NCI-H460 (cell line): ENCODE data around the gene SNX2. TPM values are rescaled to one million over a fixed set of nuclear protein-coding genes. Genes with fewer than 3 reads are reported as not detected.

Source experiments
- total RNA-seq: library from RNA; depleted of rRNA; stranded (reverse); fragments of >200 nt; shearing (Covaris generic); gene quantifications from 2 replicates; pipeline ENCODE4 v1.2.3, GENCODE V29; 2014; rRNA removed

SNX2 gene
- total RNA-seq, 1 experiment from 2014 or later, result 37.6 TPM

Other genes starting within 250 kb of the SNX2 start
- 29.6 and 32.3 TPM in 2 replicates for gene SNX24, start 70.5 kb downstream of the SNX2 start, total RNA-seq